NCI-H1105 treated with DMSO at 0.1 percent for 48 hours (cell line): Measurements from ENCODE around the gene PRKAG2.

Source experiments
- DNase-seq: peaks from one replicate; lab custom pipeline; 2025; lab: John Stamatoyannopoulos, UW

The PRKAG2 gene

DNA sequence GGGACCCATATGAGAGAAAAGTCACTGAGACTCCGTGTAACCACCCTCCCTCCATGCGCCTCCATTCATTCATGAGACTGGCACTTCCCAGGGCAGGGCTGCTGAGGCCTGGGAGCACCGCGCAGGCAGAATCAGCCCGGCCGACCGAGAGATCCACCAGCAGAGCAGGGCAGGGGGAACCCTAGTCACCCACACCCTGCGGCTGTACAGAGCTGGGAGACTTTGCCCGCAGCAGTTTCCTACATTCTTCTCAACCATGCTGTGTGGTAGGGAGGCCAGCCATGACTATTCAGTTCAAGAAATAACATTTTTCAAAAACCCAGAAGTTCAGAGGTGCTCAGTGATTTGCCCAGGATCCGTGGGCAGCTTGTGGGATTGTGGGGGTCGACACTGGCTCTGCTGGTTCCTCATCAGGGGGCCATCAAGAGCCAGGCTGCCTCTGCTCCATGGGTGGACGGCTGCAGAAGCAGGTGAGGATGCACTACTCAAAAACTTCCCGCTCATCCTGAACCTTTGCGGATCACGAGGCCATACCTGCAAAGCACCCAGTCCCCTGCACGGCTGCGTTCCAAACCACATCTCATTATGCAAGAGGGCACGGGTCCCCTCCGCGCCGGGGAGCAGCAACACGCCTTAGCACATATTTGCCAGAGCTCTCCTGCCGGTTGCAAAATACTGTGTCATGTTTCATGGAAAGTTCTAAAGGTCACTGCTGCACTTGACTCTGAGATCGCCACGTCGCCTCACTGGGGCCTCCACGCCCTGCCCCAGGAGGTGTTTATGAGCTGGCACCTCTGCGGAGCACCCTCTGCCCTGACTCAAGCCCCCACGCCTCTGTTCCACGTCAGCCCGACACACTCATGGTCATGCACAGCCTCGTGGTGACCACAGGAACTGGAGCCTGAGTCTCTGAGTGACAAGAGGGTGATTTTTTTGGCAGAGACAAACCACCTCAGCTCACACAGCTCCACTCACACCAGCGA is 132.0 kb downstream of the PRKAG2 start:
- DNase-seq: no peak

DNA sequence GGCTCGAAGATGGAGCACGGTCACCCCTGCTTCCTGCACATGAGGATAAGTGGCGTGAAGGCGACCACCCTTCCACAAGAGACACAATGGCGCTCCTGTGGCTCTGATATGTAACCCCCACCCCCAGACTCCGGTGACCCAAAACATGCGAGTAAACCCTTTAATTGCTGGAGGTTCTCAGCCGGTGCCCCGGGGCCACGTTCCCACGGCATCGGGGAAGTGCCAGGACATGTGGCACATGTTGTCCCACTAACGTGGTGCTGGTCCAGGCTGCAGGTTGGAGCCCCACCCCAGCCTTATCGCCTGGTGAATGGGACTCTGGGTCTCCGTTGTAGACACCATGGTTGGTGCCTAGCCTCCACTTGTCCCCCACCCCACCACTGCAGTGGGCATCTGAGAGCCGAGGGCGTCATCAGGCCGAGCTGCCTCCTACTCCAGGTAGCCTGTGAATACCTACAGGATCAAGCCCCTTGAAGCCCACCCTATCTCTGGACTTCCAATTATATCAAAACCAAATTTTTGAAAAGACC is 132.8 kb downstream of the PRKAG2 start:
- no peak for DNase-seq

DNA sequence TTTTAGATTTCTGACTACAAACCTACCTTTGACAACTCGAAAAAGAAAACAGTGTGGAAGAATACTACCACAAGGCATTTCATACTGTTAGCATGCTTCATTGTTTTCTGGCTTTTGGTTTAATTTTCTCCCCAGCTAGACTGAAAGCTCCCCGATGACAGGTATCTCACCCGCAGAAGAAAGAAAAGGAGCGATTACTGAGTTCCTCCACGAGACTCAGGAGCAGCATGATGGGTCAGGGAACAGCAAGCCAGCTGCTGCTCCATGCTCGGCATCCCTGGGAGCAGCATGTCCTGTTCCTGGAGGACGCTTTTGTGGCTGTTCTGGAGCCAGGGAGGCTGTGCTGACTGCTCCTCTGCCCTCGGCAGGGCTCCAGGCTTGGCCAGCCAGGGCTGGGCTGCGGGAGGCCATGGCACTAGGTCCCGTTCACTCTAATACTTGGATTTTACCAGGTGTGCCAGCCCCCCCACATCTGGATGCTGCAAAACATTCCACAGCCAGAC is 133.4 kb downstream of the PRKAG2 start:
- no peak for DNase-seq

DNA sequence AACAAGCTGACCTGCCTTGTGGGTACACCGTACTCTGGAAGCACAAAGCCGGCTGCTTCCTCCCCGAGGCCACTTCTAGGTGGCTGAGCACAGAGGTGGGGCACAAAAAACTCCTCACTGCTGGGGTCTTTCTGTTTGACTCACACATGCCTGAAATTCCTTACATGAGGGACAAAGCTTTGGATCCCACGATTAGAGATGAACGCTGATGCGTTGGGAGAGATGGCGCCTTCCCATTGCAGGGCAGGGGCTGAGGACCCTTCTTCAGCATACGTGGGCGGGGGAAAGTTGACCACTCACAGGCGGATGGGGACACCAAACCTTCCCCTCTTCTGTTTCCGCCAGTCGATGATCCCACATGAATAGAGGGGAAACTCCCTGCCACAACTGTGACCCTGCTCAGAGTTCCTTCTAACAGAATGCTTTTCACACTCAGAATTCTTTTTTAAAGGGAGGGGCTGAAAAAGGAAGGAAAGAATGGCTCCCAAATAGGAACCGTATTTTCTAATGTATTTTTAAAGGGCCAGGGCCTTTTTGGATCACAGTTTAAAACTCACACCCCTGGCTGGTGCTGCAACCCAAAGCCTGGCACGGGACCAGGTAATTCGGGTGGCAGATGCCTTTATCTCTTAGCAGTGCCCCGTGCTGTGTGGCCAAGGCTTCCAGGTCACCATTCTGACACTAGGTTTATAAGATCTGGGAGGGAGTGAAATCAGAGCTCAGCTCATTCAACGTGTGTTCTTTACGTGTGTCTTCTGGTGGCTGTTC is 134.0 kb downstream of the PRKAG2 start:
- DNase-seq: no peak

DNA sequence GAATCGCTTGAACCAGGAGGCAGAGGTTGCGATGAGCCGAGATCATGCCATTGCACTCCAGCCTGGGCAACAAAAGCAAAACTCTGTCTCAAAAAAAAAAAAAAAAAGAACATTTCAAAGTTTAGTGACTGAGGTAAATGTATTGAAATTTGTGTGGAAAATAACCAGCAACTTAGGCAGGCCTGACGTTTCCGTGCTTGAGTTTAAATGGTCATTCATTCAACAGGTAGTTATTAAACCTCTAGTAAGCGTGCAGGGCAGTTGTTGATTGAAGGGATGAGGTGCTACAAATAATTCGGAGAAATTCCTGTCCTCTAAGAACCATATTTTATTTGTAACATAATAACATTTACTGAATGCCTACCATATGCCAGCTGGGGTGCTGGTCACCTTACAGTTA is 135.3 kb downstream of the PRKAG2 start:
- DNase-seq: no peak

DNA sequence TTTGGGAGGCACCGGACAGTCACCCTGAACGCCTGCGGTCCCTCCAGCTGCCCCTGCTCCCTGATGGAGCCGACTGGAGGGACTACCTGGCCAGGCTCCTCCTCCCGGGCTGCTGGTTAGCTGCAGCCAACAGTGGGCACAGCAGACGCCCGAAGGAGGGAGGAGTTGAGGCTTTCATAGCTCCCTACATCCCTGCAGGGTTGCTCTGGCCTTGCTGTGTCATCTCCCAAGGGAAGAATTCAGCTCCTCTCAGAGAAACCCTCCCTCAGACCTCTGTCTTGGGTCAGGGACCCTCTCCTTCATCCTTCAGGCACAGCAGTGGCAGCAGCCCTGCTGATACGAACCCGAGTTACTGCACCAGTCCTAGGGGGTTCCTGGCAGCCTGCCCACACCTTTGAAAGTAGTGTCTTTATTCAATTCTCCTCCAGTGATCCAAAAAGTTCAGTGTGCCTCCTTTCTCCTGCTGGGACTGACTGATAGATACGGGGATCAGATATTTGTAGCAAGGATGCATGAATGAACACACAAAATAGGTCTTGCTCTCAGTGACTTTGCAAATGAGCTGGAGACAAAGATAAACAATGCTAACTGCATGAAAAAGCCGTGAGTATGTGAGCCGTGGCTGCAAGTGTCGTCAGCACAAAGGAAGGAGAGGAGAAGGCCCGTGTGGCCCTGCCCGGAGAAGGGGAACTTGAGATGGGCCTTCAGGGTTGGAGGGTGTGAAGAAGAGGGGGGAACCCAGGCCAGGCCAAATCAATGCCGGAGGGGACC is 136.6 kb downstream of the PRKAG2 start:
- DNase-seq: no peak

DNA sequence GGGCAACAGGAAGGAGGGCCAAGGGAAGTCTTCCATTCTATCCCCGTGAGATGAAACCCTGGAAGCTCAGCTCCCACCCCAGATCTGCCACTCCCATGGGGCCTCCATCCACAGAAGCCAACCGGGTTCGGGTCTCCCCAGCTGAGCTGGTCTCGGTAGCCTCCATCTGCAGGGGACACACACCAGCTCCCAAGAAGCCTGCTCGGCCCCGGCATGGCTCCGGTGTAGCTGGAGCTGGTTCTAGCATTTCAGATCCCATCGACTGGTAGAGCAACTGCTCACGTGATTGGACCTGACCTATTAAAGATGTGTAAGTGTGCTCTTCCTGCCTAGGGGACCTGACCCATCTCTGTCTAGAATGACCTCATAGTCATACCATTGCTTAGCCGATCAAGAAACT is 138.0 kb downstream of the PRKAG2 start:
- no peak for DNase-seq

DNA sequence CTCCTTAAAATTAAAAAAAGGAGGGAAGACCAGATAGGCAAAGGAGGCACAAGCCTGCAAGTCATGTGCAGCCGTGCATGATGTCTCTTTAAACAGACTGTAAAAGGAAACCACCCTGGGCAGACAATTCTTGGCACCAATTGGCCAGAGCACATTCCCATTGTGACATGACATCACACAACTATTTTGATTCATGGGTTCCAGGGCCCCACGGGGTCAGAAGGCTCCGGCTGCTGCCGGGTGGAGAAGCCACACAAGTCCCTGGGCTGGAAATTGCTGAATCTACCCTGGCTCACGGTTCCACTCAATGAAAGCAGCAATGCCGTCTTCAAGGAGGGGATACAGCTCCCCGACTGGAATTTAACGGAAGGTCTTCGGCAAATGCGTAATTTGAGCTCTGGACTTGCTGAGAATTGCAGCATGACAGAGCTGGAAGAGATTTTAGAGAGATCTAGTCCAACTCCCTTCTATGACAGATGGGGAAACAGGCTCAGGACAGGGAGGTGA is 140.5 kb downstream of the PRKAG2 start:
- peak; percentile 51 for DNase-seq

DNA sequence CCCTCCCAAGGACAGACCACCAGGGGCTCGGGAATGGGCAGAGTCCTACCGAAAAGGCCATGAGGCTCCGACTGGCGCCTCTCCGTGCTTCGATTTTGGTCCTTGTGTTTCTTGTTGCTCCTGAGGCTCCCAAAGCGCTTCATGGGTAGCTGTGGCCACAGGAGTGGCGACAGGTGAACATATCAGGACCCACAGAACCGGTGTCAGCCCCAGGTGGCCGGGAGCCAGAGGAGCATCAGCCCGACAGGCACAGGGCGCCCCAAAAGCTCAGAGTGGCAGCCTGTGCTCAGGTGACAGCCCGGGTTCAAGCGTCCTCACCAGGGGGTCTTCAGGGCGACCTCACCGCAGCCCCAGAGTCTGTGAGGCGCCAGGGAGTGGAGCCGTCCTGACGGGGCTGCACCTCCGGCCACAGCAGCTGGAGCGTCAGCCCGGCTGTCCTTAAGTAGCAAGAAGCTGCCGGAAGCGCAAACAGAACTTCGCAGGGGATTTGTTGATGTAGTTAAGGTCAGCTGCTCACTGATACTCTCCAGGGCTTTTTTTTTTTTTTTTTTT is 141.0 kb downstream of the PRKAG2 start:
- DNase-seq: no peak

DNA sequence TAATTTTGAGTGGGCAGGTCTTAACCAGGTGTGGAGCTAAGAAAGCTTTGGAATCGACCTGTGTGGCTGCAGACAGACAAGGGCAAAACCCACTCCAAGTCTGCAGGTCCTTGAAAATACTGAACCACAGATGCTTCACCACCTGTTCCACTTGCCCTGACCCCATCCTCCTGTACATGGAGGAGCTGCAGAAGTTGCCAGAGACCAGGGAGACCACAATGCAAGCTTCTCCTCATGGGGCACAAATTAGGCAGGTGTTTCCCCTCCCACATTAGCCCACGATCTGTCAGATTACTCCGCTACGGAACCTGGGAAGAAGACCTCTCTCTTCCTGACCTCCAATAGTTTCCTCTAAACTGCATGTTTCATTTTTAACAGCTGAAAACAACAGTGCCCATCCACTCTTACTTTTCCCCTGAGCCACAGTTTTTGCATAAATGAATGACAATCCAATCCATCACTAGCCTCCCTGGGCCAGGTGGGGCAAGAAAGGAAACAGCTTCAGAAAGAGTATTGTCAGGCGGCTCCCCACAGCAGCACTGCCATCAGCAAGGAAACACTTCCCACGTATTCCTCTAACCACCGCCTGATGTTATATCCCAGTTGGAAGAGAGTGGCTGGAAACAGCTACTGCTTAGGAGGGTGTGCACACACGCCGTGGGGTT is 141.6 kb downstream of the PRKAG2 start:
- no peak for DNase-seq

DNA sequence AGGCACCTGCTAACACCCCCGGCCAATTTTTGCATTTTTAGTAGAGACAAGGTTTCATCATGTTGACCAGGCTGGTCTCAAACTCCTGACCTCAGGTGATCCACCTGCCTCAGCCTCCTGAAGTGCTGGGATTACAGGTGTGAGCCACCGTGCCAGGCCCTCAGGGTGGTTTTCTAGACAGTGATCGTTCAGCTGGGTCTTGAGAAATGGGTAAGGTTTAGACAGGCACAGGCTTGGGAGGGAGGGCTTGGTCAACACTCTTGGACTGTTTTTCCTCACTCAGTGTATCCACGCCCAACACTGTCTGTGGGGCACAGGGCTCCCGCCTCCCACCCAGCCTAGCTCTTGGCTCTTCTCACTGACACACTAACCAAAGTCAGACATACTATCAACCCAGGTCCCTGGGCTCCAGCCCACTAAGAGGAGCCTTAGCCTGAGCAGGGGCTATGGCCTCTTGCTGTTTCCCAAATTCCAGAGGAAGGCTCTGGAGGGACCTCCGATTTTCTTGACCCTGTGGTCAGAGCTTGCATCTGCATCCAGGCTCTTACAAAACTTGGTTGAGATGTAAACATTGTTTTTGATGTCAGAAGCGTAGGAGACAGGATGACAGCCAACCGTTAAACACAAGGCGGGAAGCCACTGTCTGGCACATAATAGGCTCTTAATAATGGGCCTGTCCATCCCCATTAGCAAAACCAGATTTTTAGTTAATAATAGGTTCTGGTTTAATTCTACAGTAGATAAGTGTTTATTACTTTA is 143.9 kb downstream of the PRKAG2 start:
- no peak for DNase-seq

DNA sequence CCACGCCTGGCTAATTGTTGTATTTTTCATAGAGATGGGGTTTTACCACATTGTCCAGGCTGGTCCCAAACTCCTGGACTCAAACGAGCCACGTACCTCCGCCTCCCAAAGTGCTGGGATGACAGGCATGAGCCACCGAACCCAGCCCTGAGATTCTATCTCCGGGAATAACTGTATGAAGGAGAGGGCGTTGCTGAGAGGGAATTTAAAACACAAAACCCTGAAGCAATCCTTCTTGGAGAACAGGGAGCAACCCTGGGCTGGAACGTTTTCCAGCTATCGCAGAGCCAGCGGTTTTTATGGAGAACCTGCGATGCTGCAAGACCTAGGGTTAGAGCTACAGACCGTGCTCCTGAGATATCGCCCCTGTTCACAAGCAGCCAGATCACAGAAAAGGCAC is 144.6 kb downstream of the PRKAG2 start:
- DNase-seq: no peak

DNA sequence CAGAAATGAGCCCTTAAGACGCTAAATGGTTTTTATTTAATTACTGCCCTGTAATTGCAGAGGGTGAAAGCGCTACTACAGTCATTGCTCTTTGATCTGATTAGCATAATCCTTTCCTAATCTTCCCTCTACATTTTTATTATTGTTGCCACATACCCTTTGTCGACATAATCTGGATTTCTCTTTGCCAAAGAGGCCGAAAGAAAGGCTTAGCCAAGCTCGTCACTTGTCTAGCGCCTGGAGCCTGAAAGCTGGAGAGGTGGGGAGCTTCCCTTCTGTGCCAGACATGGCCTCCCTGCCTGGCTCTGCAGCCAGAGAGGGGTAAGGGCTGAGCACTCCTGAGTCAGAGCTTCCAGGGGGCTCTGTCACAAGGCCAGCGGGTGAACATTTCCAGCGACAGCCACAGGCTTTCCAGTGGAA is 145.9 kb downstream of the PRKAG2 start:
- DNase-seq: no peak

DNA sequence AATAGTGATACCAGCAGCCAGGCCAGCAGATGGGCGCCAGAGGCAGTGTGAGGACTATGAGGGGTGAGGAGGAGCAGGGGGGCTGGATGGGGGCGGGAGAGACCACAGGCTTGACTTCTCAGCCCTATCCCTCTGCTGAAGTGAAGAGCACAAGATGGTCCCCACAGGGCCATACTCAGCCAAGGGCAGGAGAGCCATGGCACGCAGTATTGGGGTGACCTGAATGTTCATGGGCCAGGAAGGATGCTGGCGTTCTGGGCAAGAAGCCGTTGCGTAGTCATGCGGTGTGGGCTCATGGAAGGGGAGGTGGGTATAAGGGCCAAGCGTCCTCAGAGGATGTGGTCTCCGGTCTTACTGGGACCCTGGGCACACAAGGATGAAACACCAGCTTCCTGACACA is 146.3 kb downstream of the PRKAG2 start:
- DNase-seq: no peak

DNA sequence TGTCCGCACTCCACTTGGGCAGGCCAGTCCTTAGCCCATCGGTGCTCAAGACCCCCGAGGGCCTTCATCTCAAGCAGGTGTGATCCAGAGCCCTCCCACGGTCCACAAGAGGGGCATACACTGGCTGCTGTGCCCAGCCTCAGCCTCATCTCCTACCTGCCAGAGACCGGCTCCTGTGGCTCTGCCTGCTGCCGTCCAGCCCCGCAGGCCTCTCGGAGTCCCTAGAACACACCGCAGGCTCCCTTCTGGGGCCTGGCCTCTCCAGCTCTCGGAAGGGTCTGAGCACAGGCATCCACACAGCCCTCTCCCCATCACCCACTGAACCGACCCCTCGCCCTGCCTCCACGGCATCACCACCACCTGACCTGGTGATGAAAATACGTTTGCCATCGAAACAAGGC is 147.4 kb downstream of the PRKAG2 start:
- DNase-seq: no peak

DNA sequence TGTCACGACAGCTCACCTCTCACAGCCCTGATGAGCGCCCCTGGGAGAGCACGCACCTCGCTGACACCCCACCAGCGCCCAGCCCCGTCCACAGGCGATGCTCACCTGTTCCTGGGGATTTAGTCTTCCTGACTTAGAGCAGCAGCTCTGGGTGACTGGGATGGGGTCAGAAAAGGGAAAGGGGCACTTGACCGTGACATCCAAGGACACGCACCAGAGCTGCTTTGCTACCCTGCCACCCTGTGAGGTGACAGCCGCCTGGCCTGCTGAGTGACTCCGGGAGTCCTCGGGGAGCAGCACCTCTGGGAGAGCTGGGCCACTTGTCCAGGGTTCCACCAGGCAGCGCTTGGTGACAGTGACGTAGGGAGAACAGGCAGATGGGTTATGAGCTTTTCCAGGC is 148.2 kb downstream of the PRKAG2 start:
- no peak for DNase-seq

DNA sequence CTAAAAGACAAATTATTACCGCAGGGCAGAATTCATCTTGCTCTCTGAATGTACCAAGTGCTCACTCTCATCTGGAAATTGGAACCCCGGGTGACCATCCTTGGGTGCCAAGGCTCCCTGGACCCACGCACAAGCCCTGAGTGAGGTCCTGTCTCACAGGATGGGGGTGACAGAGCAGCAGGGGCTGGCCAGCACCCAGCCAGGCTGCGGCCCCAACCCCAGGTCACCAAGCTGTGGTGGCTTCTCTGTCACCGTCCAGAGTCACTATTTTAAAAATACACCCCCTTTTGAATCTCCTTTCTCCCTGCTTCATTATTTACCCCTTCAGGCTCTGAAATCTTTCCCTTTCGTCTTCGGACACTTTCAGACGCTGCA is 148.6 kb downstream of the PRKAG2 start:
- DNase-seq: no peak

DNA sequence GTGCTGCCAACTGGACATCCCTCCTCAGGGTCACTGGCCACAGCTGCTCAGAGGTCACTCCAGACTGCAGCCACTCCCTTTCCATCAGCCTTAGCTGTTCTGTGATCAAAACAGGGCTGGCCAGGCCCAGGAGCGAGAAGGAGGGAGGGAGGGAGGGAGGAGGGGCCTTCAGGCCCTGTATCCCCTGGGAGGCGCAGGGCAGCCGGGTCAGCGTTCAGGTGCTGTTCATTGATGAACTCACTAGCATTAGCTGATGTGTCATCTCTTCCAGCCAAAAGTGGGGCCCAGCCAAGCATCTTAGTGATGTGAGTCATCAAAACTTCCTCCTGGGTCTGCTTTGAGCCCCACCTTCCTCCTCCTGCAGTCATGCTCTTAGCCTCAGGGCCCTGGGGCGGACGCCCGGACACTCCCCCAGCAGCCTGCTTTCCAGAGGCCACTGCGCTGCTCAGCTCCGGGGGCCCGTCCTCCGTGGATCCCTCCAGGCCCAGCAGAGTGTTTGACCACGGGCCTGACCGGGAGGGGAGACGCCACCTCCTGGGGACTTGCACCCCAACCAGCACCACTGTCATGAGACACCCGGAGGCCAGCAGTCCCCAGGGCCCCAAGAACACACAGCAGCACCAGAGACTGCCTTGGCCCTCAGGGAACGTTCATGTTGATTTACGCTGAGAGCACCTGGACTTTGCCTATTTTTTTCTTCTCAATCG is 149.2 kb downstream of the PRKAG2 start:
- no peak for DNase-seq
